Stimulated activated CD8-positive, alpha-beta memory T cell treated with anti-CD3 and anti-CD28 coated beads, Interleukin-12 subunit alpha, Interleukin-12 subunit beta, amount 100 ng/mL, for 1 hour (primary cell): ENCODE measurements around the gene DACH1.

Experiments
- DNase-seq: peaks from one replicate; pipeline ENCODE4 v3.0.0-alpha.2; 2020; ENCODE audit warnings: low read depth

Gene DACH1

GRCh38 chr13:71489041-71489440, 378.0 kb downstream of the DACH1 start:
- DNase-seq: no peak

DNA sequence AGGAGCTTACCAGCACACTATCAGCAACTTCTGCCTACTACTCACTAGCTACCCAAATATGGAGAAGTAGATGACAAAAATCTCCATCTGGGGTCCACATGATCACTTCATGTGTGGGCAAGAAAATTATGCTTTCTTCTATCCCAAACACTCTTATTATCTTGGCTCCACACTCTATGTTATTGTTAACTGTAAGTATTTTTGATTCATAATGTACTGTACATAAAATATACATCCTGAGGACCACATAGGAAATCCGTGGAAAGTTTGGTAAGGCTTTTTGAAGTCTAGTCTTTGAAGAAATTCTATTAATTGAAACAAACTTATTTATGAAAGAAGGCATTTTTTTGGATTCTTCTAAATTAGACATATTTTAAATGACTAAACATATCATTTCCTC, 378.8 kb downstream of the DACH1 start:
- no peak for DNase-seq

DNA sequence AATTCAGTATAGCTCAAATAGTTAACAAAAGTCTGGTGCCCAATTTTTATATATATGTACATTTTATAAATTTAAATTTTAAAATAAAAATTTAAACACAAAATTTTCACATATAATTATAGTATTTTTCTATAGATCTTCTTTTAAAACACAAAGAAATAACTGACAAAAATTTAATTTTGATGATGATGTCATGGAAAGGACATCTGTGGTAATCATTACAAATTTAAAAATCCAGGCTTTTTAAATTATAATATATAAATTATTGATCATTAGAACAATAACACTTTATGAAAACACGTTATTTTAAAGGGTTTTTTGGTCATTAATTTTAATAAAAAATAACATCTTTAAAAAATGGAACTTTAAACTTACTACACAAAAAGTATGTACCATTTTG, 381.1 kb downstream of the DACH1 start:
- no peak for DNase-seq

- no peak for DNase-seq
These were observed 383.3 kb downstream of the DACH1 start for GRCh38 chr13:71483733-71484132.

GRCh38 chr13:71481501-71481900, 385.5 kb downstream of the DACH1 start:
- no peak for DNase-seq

DNA sequence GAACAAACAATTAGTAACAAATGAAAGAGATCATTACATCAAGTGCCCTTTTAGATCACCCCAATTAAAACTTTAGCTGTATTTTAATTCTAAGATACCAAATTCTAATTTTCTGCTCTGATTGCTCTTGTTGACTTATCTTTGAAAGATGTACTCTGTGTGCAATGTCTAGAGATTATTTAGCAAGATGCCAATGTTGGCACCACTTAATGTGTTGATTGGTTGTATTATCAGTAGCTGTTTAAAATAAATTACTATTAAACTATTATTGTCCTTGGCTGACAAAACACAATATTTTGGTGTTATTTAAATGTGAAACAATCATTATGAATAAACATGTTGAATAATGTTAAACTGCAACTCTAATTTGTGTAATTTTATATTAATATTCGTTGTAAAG, 386.0 kb downstream of the DACH1 start:
- DNase-seq: no peak

GRCh38 chr13:71477735-71478134, 389.3 kb downstream of the DACH1 start:
- no peak for DNase-seq

- DNase-seq: no peak
These were observed 392.1 kb downstream of the DACH1 start for GRCh38 chr13:71474936-71475335.

DNA sequence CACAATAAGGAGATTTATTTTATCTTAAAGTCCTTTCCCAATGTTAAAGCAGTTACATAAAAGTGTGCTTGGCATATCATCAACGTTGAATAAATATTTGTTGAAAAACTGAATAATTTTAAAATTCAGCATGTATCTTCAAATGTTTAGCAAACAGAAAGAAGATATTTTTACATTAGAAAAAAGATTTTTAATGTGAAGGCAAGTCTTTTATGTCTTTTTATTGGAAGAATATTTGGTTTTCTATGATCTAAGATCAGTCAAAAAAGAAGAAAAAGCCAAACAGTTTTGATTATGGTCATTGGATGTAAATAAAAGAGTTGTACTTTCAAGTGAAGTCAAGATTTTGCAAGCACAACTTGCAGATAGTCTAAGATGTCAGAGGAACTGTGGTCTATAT, 397.4 kb downstream of the DACH1 start:
- no peak for DNase-seq

DNA sequence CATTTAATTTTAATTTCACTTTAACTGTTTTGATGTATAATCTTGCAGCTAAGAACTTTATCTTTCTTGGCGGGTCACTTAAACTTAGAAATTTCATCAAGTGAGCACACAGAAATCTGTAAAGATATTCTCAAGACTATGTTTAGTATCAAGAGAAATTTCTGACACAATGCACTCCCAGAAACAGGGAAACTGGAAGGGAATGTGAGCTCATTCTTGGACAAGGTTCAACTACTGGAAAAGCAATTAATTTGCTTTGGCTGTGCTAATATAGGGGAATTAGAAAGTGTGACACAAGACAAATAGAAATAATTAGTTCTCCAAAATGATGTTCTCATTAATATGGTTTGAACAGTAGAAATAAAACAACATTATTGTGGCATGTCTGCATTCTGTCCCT, 402.3 kb downstream of the DACH1 start:
- DNase-seq: no peak

- DNase-seq: no peak
These were observed 405.1 kb downstream of the DACH1 start for GRCh38 chr13:71461892-71462291.

GRCh38 chr13:71460211-71460610, 406.8 kb downstream of the DACH1 start:
- no peak for DNase-seq

GRCh38 chr13:71459708-71460107, 407.3 kb downstream of the DACH1 start:
- no peak for DNase-seq

- no peak for DNase-seq
These were observed 409.4 kb downstream of the DACH1 start for GRCh38 chr13:71457645-71458044.

GRCh38 chr13:71456136-71456535, 410.9 kb downstream of the DACH1 start:
- no peak for DNase-seq

GRCh38 chr13:71454509-71454908, 412.5 kb downstream of the DACH1 start:
- no peak for DNase-seq

GRCh38 chr13:71448080-71448630, 418.8 kb downstream of the DACH1 start:
- no peak for DNase-seq

- DNase-seq: no peak
These were observed 429.3 kb downstream of the DACH1 start for GRCh38 chr13:71437704-71438103.

DNA sequence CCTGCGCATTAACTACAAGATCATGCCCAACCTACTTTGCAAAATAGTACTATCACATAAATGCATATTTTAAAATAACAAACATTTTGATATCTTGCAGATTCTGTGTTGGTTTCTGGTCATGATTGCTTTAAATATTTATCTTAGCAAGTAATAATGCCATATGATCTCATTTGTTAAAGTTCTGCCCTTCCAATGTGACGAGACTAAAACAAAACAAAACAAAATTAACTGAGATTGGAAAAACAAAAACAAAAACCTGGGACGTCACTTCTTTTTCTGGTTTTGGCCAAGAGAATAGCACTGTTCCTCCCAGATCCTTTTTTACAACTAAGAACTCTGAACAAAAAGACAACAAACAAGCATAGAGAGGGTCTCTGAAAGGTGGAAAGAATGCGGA, 436.3 kb downstream of the DACH1 start:
- DNase-seq: no peak

DNA sequence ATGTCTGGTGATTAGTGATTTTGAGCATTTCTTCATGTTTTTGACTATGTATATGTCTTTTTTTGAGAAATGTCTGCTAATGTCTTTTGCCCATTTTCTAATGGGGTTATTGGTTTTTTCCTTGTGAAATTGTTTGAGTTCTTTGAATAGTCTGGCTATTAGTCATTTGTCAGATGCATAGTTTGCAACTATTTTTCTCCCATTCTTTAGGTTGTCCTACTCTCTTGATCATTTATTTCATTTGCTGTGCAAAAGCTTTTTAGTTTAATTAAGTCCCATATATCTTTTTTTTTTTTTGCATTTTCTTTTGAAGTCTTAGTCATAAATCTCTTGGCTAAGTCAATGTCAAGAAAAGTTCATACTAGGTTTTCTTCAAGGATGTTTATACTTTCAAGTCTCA, 449.8 kb downstream of the DACH1 start:
- DNase-seq: no peak

GRCh38 chr13:71412231-71412630, 454.8 kb downstream of the DACH1 start:
- no peak for DNase-seq

- no peak for DNase-seq
These were observed 458.6 kb downstream of the DACH1 start for GRCh38 chr13:71408416-71408815.

- DNase-seq: no peak
These were observed 467.3 kb downstream of the DACH1 start for GRCh38 chr13:71399631-71400215.

DNA sequence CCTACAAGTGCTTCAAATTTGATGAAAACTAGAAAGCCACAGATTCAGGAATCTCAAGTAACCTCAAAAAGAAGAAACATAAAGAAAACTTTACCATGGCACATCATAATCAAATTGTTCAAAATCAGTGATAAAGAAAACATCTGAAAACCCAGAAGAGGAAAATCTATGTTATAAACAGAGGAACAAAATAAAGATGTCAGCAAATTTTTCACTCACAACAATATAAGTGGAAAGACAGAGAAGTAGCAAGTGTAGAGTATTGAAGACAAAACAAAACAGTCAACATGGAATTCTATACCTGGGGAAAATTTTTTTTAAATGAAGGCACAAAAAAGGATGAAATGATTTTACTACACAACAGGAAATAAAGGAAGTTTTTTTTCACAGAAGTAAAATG, 470.9 kb downstream of the DACH1 start:
- DNase-seq: no peak

DNA sequence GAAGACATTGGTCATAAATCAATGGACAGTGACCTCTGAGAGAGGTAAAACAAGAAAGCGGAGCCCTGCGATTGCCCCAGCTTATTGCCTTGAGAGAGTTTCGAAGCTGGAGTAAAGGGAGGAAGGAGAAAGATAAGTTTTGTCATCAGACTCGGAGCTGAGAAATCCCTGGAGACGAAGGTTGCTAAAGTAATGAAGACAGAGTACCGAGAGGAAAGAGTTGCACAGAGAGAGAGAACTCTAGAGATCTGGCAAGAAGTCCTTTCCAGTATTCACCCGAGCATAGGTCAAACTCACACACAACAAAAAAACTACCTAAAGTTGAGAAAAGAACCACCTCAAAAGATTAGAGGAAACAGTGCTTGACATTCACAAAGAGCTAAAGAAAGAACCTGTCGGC, 472.0 kb downstream of the DACH1 start:
- DNase-seq: no peak
